Right lobe of liver (tissue), 4 donors: ENCODE measurements around the gene CDC42SE1.
A peak's percentile ranks its signal among the peaks of the same experiment; 100 is the strongest.

ENCODE experiments used
- CTCF ChIP-seq, 4 donors: fragments of 200-600 bp in 3 of 4; fragments of 450-650 bp in 1 of 4; IDR thresholded peaks; one replicate each; pipeline versions ENCODE4 v1.5.1 to v1.8.0; 2016 to 2022; ENCODE audit warnings: antibody characterized with exemption in 4 of 4, mild to moderate bottlenecking in 2 of 4
- POLR2A ChIP-seq: fragments of 450-650 bp; IDR thresholded peaks from one replicate; pipeline ENCODE4 v1.6.1; 2017; ENCODE audit warnings: antibody characterized with exemption, mild to moderate bottlenecking
- donor health status: DM: no; HTN: no; CAD: no.
- donor health status: DM: no; HTN: no; CAD: no.
- donor health status: DM: no; HTN: yes; CAD: no.

GRCh38 chr1:151048645-151049032 lies 10.8 kb downstream of the CDC42SE1 start:
- TF ChIP-seq CTCF (IDR thresholded peaks at IDR 0.05) (peak in 1 of 4 donors; percentile 42), POLR2A (no peak)
